ENCODE results near the gene ORM2.

The ORM2 gene

GRCh38 chr9:114341991-114342390, 12.3 kb downstream of the ORM2 start:
- TF ChIP-seq, protein P1, sequence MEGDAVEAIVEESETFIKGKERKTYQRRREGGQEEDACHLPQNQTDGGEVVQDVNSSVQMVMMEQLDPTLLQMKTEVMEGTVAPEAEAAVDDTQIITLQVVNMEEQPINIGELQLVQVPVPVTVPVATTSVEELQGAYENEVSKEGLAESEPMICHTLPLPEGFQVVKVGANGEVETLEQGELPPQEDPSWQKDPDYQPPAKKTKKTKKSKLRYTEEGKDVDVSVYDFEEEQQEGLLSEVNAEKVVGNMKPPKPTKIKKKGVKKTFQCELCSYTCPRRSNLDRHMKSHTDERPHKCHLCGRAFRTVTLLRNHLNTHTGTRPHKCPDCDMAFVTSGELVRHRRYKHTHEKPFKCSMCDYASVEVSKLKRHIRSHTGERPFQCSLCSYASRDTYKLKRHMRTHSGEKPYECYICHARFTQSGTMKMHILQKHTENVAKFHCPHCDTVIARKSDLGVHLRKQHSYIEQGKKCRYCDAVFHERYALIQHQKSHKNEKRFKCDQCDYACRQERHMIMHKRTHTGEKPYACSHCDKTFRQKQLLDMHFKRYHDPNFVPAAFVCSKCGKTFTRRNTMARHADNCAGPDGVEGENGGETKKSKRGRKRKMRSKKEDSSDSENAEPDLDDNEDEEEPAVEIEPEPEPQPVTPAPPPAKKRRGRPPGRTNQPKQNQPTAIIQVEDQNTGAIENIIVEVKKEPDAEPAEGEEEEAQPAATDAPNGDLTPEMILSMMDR (IDR thresholded peaks at IDR 0.05; ENCODE audit: borderline replicate concordance, insufficient read depth, low read depth, low read length) = no peak
- no peak overlapping the region for H3K4me3 ChIP-seq (ENCODE audit: low read depth, low read length)

DNA sequence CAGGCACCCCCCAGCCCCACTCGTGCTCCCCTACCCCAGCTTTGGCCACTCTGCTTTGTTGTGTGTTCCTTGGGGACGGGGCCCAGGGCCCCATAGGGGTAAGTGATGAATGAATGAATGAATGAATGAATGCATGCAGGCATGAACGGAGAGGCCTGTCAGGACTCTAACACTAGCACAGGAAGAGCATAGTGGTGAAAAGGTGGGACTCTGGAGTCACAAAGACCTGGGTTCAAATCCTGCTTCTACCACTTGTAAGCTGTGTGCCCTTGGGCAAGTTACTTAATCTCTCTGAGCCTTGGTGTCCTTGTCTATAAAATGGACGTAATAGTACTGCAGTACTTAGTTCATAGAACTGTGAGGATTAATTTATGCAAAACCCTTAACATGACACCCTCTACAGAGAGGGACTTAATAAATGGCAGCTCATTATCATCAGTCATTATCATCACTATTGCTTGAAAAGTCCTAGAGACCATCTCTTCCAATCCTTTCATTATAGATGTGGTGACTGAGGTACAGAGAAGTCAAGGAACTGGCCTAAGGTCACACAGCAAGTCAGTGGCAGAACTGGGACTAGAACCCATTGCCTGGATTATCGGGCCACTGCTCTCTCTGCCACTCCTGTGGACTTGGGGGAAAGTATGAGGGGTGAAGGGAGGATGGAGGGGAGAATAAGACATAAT, 13.2 kb downstream of the ORM2 start:
- TF ChIP-seq, protein P1 (IDR thresholded peaks at IDR 0.05; ENCODE audit: borderline replicate concordance, insufficient read depth, low read depth, low read length) = no peak

DNA sequence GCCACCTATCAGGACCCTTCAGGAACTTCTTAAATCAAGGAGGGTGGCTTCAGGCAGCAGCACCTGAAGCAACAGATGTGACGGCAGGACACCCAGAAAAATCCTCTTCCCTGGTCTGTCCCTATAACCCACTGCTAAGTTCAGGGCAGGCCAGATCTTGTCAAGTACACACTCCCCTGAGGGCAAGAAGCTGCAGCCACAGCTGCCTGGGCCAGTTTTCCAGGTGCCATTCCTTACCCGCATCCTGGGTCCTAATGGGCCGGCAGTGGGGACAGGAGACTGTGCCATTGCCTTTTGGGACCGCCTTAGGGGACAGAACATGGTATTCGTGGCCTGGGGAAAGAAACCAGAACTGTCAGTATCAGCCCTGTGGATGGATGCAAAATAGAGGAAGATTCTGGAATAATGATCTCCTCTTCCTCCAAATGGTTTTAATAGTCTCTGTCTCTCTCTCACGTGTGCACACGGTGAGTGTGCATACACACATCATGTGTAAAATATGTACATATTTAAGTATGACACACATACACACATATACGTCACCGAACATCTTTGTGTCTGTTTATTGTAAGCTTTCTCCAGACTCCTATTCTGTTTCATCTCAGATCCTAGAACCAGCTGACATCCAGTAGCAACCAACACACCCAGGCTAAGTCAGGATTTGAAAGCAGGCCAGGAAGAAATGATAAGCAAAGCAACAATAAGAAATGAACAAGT, 14.0 kb downstream of the ORM2 start:
- TF ChIP-seq, protein P1 (IDR thresholded peaks at IDR 0.05; ENCODE audit: borderline replicate concordance, insufficient read depth, low read depth, low read length) = no peak
- H3K4me3 ChIP-seq (ENCODE audit: low read depth, low read length) = no peak overlapping the region

More for the DNA sequence above, 13.2 kb downstream of the ORM2 start:
- no peak overlapping the region for H3K4me3 ChIP-seq (ENCODE audit: low read depth, low read length)

GRCh38 chr9:114344188-114344566, 14.5 kb downstream of the ORM2 start:
- no peak overlapping the region for H3K4me3 ChIP-seq (ENCODE audit: low read depth, low read length)
- TF ChIP-seq, protein P1 (IDR thresholded peaks at IDR 0.05; ENCODE audit: borderline replicate concordance, insufficient read depth, low read depth, low read length) = no peak

GRCh38 chr9:114344692-114345091, 15.0 kb downstream of the ORM2 start:
- no peak overlapping the region for H3K4me3 ChIP-seq (ENCODE audit: low read depth, low read length)
- TF ChIP-seq, protein P1 (IDR thresholded peaks at IDR 0.05; ENCODE audit: borderline replicate concordance, insufficient read depth, low read depth, low read length) = no peak

- H3K4me3 ChIP-seq (ENCODE audit: low read depth, low read length) = no peak overlapping the region
- TF ChIP-seq, protein P1 (IDR thresholded peaks at IDR 0.05; ENCODE audit: borderline replicate concordance, insufficient read depth, low read depth, low read length) = no peak
Measured at GRCh38 chr9:114345493-114346065, 15.9 kb downstream of the ORM2 start.
